Heart left ventricle (tissue), 11 donors: ENCODE measurements around the gene MARVELD2. TPM values are rescaled to one million over a fixed set of nuclear protein-coding genes. Genes with fewer than 3 reads are reported as not detected.

Source experiments
- polyA plus RNA-seq, 2 donors: library from polyadenylated mRNA; stranded (reverse); fragments of 200-250 nt; gene quantifications; one replicate each; pipeline ENCODE4 v1.2.3, GENCODE V29; 2013
- total RNA-seq, 9 donors: library from RNA; depleted of rRNA in 2 of 9; stranded (reverse); fragments of >200 nt in 2 of 9; fragmentation: NEBNext Ultra II Directional in 3 of 9; extraction: Animal tissue kit (Norgen Biotek cat#: 25700) in 3 of 9; gene quantifications; one replicate each; pipeline versions ENCODE4 v1.1.0 to v1.2.4, GENCODE V29; 2016 to 2023
- donor health status: ischemic (EF 13 %, LVEDD 7.1; RV severe dilation, severe dysfunction).
- donor health status: healthy with polysubstance abuse.
- donor health status: DM: no; HTN: yes; CAD: no.
- donor health status: DM: no; HTN: no; CAD: no.
- donor health status: ischemic (EF 25% LVEDD 5.7; RV mildly dilated, moderate dysfunction).
- donor health status: healthy.
- donor health status: DM: yes; HTN: yes; CAD: no.
- donor health status: PGD.
- donor health status: nonischemic (EF 23%, LVEDD 6.1; RV moderate dilation, normal function).

The MARVELD2 gene
- total and polyA plus RNA-seq, 11 donors: 0.27 to 3.8 (median 1.5) TPM

Other genes with a start within 250 kb of the MARVELD2 start
- gene CCNB1, start 248.0 kb upstream of the MARVELD2 start, total RNA-seq: 10 to 100 TPM in 1 of 9 donors, 1 to 10 TPM in 8; 1.3 to 22.9 (median 3.8) TPM
- 1 to 10 TPM; 1.4 to 3.6 TPM for gene CCNB1, start 248.0 kb upstream of the MARVELD2 start, polyA plus RNA-seq
- gene CENPH, start 225.5 kb upstream of the MARVELD2 start, total RNA-seq: 1 to 10 TPM; 1.1 to 6.9 (median 2.7) TPM
- gene CENPH, start 225.5 kb upstream of the MARVELD2 start, polyA plus RNA-seq: 1 to 10 TPM; 2.0 to 3.8 TPM
- 10 to 100 TPM in 7 of 9 donors, 1 to 10 TPM in 2; 9.6 to 23.1 (median 14.5) TPM for gene CDK7, start 180.2 kb upstream of the MARVELD2 start, total RNA-seq
- gene CDK7, start 180.2 kb upstream of the MARVELD2 start, polyA plus RNA-seq: 10 to 100 TPM; 11.6 to 21.1 TPM
- 1 to 10 TPM; 1.5 to 6.4 (median 3.2) TPM for gene CCDC125, start 82.3 kb upstream of the MARVELD2 start, total RNA-seq
- 1 to 10 TPM; 1.8 to 2.3 TPM for gene CCDC125, start 82.3 kb upstream of the MARVELD2 start, polyA plus RNA-seq
- gene AK6, start 45.6 kb upstream of the MARVELD2 start, total RNA-seq: 10 to 100 TPM; 26.2 to 43.8 (median 34.5) TPM
- 10 to 100 TPM; 42.0 to 58.9 TPM for gene AK6, start 45.6 kb upstream of the MARVELD2 start, polyA plus RNA-seq
- 10 to 100 TPM; 37.8 to 51.9 (median 48.0) TPM for gene TAF9, start 45.6 kb upstream of the MARVELD2 start, total RNA-seq
- 10 to 100 TPM; 56.8 to 75.0 TPM for gene TAF9, start 45.6 kb upstream of the MARVELD2 start, polyA plus RNA-seq
- 10 to 100 TPM; 17.4 to 25.8 (median 20.9) TPM for gene RAD17, start 45.3 kb upstream of the MARVELD2 start, total RNA-seq
- 10 to 100 TPM in 1 of 2 donors, 1 to 10 TPM in 1; 6.7 to 15.6 TPM for gene RAD17, start 45.3 kb upstream of the MARVELD2 start, polyA plus RNA-seq
- 1 to 10 TPM in 8 of 9 donors, under 1 TPM in 1; 0.72 to 3.5 (median 2.0) TPM for gene OCLN, start 77.7 kb downstream of the MARVELD2 start, total RNA-seq
- gene OCLN, start 77.7 kb downstream of the MARVELD2 start, polyA plus RNA-seq: 1 to 10 TPM in 1 of 2 donors, under 1 TPM in 1; 0.39 to 2.1 TPM
- gene GTF2H2C, start 145.1 kb downstream of the MARVELD2 start, total RNA-seq: 10 to 100 TPM in 7 of 9 donors, 1 to 10 TPM in 2; 9.1 to 19.0 (median 13.9) TPM
- 10 to 100 TPM in 1 of 2 donors, 1 to 10 TPM in 1; 9.5 to 16.5 TPM for gene GTF2H2C, start 145.1 kb downstream of the MARVELD2 start, polyA plus RNA-seq